H1 (cell line): Measurements from ENCODE around the gene SV2C. TPM values are rescaled to one million over a fixed set of nuclear protein-coding genes. Genes with fewer than 3 reads are reported as not detected.
"Not testable (repeated sequence)": the region's sequence is repeated elsewhere in the genome, so short reads cannot be mapped to it uniquely, and the experiment has no call there.

Experiments used
- CTCF ChIA-PET: fragments of 300-600 bp; sonication (Branson Sonifier 250); formaldehyde crosslinking; loops from one replicate; lab custom pipeline; 2021; ENCODE audit not compliant: partially characterized antibody; lab: Charles Lee
- POLR2A ChIA-PET: fragments of 300-600 bp; sonication (Branson Sonifier 250); formaldehyde crosslinking; loops from one replicate; lab custom pipeline; 2021; ENCODE audit warnings: inconsistent platforms; ENCODE audit not compliant: partially characterized antibody; lab: Charles Lee
- DNase-seq, 2 experiments: peaks; one replicate each; pipeline versions ENCODE4 v3.0.0 to v3.0.0-alpha.2; 2010 to 2022; ENCODE audit warnings: low spot score in 2 of 2, low read depth in 1 of 2, mixed read lengths in 1 of 2
- FAIRE-seq: peaks from 2 replicates; lab custom pipeline; 2011; peaks lifted over from hg19 to GRCh38; lab: Jason Lieb, UNC
- H2AFZ ChIP-seq: 2 replicates; pipeline ENCODE4 v1.8.1; 2012; ENCODE audit warnings: low read length, inconsistent platforms
- H2AK5ac ChIP-seq: 2 replicates; pipeline ENCODE4 v1.6.1; 2013; ENCODE audit warnings: low read depth, low read length
- H2BK120ac ChIP-seq: replicated peaks from 2 replicates; pipeline ENCODE3; 2013; ENCODE audit warnings: low read depth, low read length, inconsistent platforms
- H2BK12ac ChIP-seq: 2 replicates; pipeline ENCODE4 v1.6.1; 2013; ENCODE audit warnings: low read depth, low read length
- H2BK15ac ChIP-seq: 2 replicates; pipeline ENCODE4 v1.6.1; 2013; ENCODE audit warnings: low read length
- H2BK20ac ChIP-seq: 2 replicates; pipeline ENCODE4 v1.6.1; 2013; ENCODE audit warnings: low read length
- H2BK5ac ChIP-seq: 2 replicates; pipeline ENCODE4 v1.6.1; 2013; ENCODE audit warnings: low read depth, low read length
- H3K14ac ChIP-seq: 2 replicates; pipeline ENCODE4 v1.6.1; 2013; ENCODE audit warnings: inconsistent platforms; ENCODE audit not compliant: insufficient read length
- H3K18ac ChIP-seq: 2 replicates; pipeline ENCODE4 v1.6.1; 2013; ENCODE audit warnings: low read length; ENCODE audit errors: extremely low read depth
- H3K23ac ChIP-seq: 2 replicates; pipeline ENCODE4 v1.6.1; 2013; ENCODE audit warnings: inconsistent platforms; ENCODE audit not compliant: insufficient read length
- H3K23me2 ChIP-seq: 2 replicates; pipeline ENCODE4 v1.6.1; 2013; ENCODE audit warnings: low read depth, low read length
- H3K27ac ChIP-seq: 2 replicates; pipeline ENCODE4 v1.6.1; 2011; ENCODE audit warnings: low read depth, low read length, inconsistent platforms
- H3K27me3 ChIP-seq, 4 experiments: replicated peaks in 1 of 4; 1 replicate in 1 of 4; 2 replicates in 3 of 4; pipeline versions ENCODE4 v1.6.1 to v1.8.1; 2011 to 2013; ENCODE audit warnings: low read length in 3 of 4, mild to moderate bottlenecking in 3 of 4, inconsistent platforms in 2 of 4, mixed read lengths in 2 of 4, moderate library complexity in 1 of 4; ENCODE audit not compliant: control insufficient read depth in 3 of 4, insufficient read depth in 3 of 4; ENCODE audit errors: extremely low read depth in 1 of 4
- H3K36me3 ChIP-seq, 4 experiments: 2 replicates each; pipeline versions ENCODE4 v1.6.1 to v1.8.1; 2011 to 2013; ENCODE audit warnings: mild to moderate bottlenecking in 4 of 4, low read length in 3 of 4, moderate library complexity in 2 of 4, control low read depth in 1 of 4, inconsistent platforms in 1 of 4; ENCODE audit not compliant: insufficient read depth in 4 of 4, control insufficient read depth in 2 of 4
- H3K4ac ChIP-seq: replicated peaks from 2 replicates; pipeline ENCODE3; 2013; ENCODE audit warnings: low read length, low read depth, mixed read lengths, inconsistent platforms; ENCODE audit not compliant: insufficient read length
- H3K4me1 ChIP-seq, 4 experiments: replicated peaks in 1 of 4; 1 replicate in 1 of 4; 2 replicates in 3 of 4; pipeline versions ENCODE4 v1.6.1 to v1.8.1; 2011 to 2013; ENCODE audit warnings: low read length in 3 of 4, inconsistent platforms in 2 of 4, mixed read lengths in 1 of 4; ENCODE audit not compliant: insufficient read depth in 4 of 4, control insufficient read depth in 3 of 4
- H3K4me2 ChIP-seq, 2 experiments: 2 replicates each; pipeline versions ENCODE4 v1.6.1 to v1.8.1; 2011 to 2013; ENCODE audit warnings: low read depth in 2 of 2, low read length in 2 of 2, control low read depth in 1 of 2, inconsistent platforms in 1 of 2, mild to moderate bottlenecking in 1 of 2; ENCODE audit not compliant: insufficient read depth in 1 of 2
- H3K4me3 ChIP-seq, 4 experiments: fragments of 200-600, 300-600 bp in 1 of 4; sonication (generic), shearing (Covaris generic), sonication (Bioruptor Twin) in 1 of 4; 2 replicates each; pipeline versions ENCODE4 v1.5.1 to v1.8.1; 2011 to 2016; ENCODE audit warnings: low read length in 4 of 4, low read depth in 3 of 4, control low read depth in 2 of 4, inconsistent platforms in 2 of 4, mild to moderate bottlenecking in 2 of 4, mixed read lengths in 1 of 4, moderate library complexity in 1 of 4; ENCODE audit not compliant: insufficient read depth in 2 of 4; ENCODE audit errors: extremely low read depth in 1 of 4
- H3K56ac ChIP-seq: replicated peaks from 2 replicates; pipeline ENCODE3; 2013; ENCODE audit warnings: low read depth, mild to moderate bottlenecking, mixed read lengths, low read length, inconsistent platforms; ENCODE audit not compliant: insufficient read length
- H3K79me1 ChIP-seq: 2 replicates; pipeline ENCODE4 v1.6.1; 2013; ENCODE audit warnings: low read depth, low read length, control low read depth
- H3K79me2 ChIP-seq, 2 experiments: 2 replicates each; pipeline versions ENCODE4 v1.6.1 to v1.8.1; 2012 to 2013; ENCODE audit warnings: low read length in 2 of 2, mild to moderate bottlenecking in 2 of 2, inconsistent platforms in 1 of 2; ENCODE audit not compliant: insufficient read depth in 2 of 2, control insufficient read depth in 1 of 2
- H3K9ac ChIP-seq, 4 experiments: replicated peaks in 1 of 4; 1 replicate in 1 of 4; 2 replicates in 3 of 4; pipeline versions ENCODE4 v1.6.1 to v1.8.1; 2011 to 2013; ENCODE audit warnings: low read depth in 3 of 4, low read length in 3 of 4, control low read depth in 2 of 4, mild to moderate bottlenecking in 2 of 4, moderate library complexity in 2 of 4, inconsistent platforms in 1 of 4; ENCODE audit errors: extremely low read depth in 1 of 4
- H3K9me3 ChIP-seq, 2 experiments: 2 replicates each; pipeline versions ENCODE4 v1.6.1 to v1.8.1; 2012 to 2013; ENCODE audit warnings: mild to moderate bottlenecking in 2 of 2, moderate library complexity in 2 of 2, control low read depth in 1 of 2, inconsistent platforms in 1 of 2, low read depth in 1 of 2, low read length in 1 of 2, mixed read lengths in 1 of 2; ENCODE audit not compliant: insufficient read depth in 2 of 2
- H4K20me1 ChIP-seq, 2 experiments: replicated peaks in 1 of 2; 2 replicates each; pipeline versions ENCODE3 to v1.8.1; 2011 to 2013; ENCODE audit warnings: inconsistent platforms in 2 of 2, low read length in 2 of 2, mild to moderate bottlenecking in 1 of 2; ENCODE audit not compliant: insufficient read depth in 2 of 2, control insufficient read depth in 1 of 2
- H4K5ac ChIP-seq: 2 replicates; pipeline ENCODE4 v1.6.1; 2013; ENCODE audit warnings: low read length, low read depth, mixed read lengths, inconsistent platforms; ENCODE audit not compliant: insufficient read length
- H4K8ac ChIP-seq: 2 replicates; pipeline ENCODE4 v1.8.0; 2013; ENCODE audit warnings: mild to moderate bottlenecking, moderate library complexity, low read length, inconsistent platforms; ENCODE audit not compliant: insufficient read depth; ENCODE audit errors: extremely low read depth
- H4K91ac ChIP-seq: replicated peaks from 2 replicates; pipeline ENCODE3; 2013; ENCODE audit warnings: low read length, mixed read lengths, inconsistent platforms; ENCODE audit not compliant: insufficient read length
- WGBS, 2 experiments: shearing (Covaris generic) in 1 of 2; methylation state at CpG; one replicate each; pipeline versions ENCODE4 v1.1.6 to v1.1.7; 2013 to 2015; ENCODE audit warnings: low lambda C conversion rate in 2 of 2, mixed read lengths in 2 of 2, inconsistent platforms in 1 of 2, low coverage in 1 of 2, missing lambda C conversion rate in 1 of 2; ENCODE audit not compliant: insufficient replicate concordance in 2 of 2, insufficient coverage in 1 of 2, insufficient read length in 1 of 2; ENCODE audit errors: extremely low coverage in 1 of 2, missing lambda C conversion rate in 1 of 2; 5-methylcytosine and 5-hydroxymethylcytosine counted together
- polyA plus RNA-seq, 7 experiments: library from polyadenylated mRNA; depleted of rRNA in 3 of 7; stranded (reverse) in 5 of 7; unstranded in 2 of 7; fragments of >200 nt in 5 of 7; fragments of 200-250 nt in 2 of 7; gene quantifications; 1 replicate in 5 of 7; 2 replicates in 1 of 7; 4 replicates in 1 of 7; pipeline versions ENCODE4 v1.2.1 to v1.2.3, GENCODE V29; 2011 to 2013; ENCODE audit warnings: missing spikeins in 2 of 7, mixed read lengths in 2 of 7
- total RNA-seq: library from RNA; stranded (reverse); fragmentation: NEBNext Ultra II Directional; extraction: Animal tissue kit (Norgen Biotek cat#: 25700); gene quantifications from 2 replicates; pipeline ENCODE4 v1.2.1, GENCODE V29; 2021

Gene SV2C
- total and polyA plus RNA-seq, 2 of the 8 experiments (the other 6 are each of a cell fraction or from before 2014, with no cell fraction given), result 0.08 to 0.24 TPM

- H4K8ac ChIP-seq, H3K9ac ChIP-seq, H3K27me3 ChIP-seq, H3K23ac ChIP-seq, H4K20me1 ChIP-seq, H3K9me3 ChIP-seq, H3K4me2 ChIP-seq, H2AK5ac ChIP-seq, H3K79me1 ChIP-seq, H3K4me3 ChIP-seq, H3K56ac ChIP-seq, H3K4me1 ChIP-seq, H4K5ac ChIP-seq, CTCF ChIA-PET, H3K27ac ChIP-seq, H2AFZ ChIP-seq, H2BK5ac ChIP-seq, H3K23me2 ChIP-seq, H3K4ac ChIP-seq, FAIRE-seq, DNase-seq, H2BK120ac ChIP-seq, H2BK15ac ChIP-seq, H3K14ac ChIP-seq, H2BK20ac ChIP-seq, H3K36me3 ChIP-seq, H2BK12ac ChIP-seq, H3K18ac ChIP-seq, H4K91ac ChIP-seq, H3K79me2 ChIP-seq: not testable (repeated sequence)
- WGBS, 2 experiments, result 94% methylated on average over 18 of the region's 22 CpGs; no CpG with 5 or more reads in 1 of the 2 experiments
- POLR2A ChIA-PET, result interaction anchor here (0.8 kb wide), 1 partner anchor 297 kb away, joined by 3 read pairs; no protein-coding TSS in a partner anchor
These were observed 159.0 kb downstream of the SV2C start for GRCh38 chr5:76242155-76242554.
